Measurements from ENCODE around the gene GRB14.
"Not testable (repeated sequence)": the region's sequence is repeated elsewhere in the genome, so short reads cannot be mapped to it uniquely, and the experiment has no call there.

GRB14 gene

DNA sequence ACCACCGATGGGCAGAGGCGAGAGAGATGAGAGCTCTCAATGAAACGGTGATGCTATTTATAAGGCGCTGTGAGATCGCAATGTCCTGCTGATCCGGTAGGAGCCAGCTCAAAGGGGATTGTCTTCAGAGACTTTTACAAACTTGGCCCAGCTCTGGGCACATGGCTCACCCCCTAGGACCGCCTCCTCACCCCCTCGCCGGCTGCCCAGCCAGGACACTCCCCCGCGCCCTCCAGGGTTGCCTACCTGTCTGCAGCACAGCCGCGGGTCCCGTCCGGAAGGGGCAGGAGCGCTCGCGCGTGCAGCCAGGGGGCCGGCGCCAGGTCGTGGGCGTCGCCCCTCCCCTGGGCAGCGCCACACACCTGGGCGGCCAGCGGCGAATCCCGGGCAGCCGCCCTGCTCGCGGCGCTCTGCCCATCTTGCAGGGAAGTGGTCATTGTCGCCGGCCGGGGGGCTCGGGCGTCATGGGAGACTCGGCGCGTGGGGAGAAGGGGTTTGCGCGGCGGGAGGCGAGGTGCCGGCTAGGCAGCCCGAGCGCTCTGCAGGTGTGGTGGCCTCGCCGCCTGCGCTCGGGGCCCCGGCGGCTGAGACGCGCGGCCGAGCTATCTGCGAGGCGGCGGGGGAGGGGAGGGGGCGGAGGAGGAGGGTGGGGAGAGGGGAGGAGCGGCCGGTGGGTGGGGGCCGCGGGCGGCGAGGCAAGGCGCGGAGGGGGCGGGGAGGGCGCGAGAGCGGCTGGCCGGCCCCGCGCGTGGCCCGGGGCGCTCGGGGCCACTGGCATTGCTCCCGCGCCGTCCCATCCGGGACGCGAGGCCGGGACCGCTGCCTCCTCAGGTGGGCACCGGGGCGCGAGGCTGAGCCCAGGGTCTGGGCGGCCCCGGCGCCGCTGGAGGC is at the start of gene GRB14:
TSS of gene GRB14 (minus strand) at position 610 of the 891 bp plus-strand sequence. CDS start at position 437, 173 bp downstream.
- DNase-seq, result peak; percentile 77

DNA sequence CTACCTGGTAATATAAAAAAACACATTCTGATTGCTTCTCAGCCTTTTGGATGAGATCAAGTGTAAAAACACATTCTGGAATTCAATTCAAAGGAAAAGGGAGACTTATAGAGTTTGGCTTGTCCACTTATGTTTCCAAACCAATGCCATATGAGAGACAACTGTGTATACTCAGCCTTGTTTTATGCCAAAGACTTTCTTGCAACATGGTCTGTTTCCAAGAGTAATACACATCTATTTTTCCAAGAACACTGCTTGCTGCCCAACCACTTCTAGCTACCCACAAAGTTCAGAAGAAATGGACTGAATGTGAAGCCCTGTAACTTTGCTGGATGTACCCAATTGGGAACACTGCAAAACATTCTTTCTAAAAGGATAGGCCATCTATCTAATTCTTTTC is 48.0 kb upstream of the GRB14 start:
- no peak for DNase-seq

DNA sequence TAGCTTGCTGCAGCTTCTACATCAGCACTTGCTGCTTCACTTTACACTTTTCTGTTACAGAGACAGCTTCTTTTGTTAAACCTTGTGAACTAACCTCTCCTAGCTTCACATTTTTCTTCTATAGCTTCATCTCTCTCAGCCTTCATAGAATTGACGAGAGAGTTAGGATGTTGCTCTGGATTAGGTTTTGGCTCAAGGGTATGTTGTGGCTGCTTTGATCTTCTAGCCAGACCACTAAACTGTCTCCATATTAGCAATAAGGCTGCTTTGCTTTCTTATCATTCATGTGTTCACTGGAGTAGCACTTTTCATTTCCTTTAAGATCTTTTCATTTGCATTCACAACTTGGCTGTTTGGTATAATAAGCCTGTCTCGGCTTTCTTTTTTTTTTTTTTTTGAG is 46.3 kb upstream of the GRB14 start:
- no peak for DNase-seq

DNA sequence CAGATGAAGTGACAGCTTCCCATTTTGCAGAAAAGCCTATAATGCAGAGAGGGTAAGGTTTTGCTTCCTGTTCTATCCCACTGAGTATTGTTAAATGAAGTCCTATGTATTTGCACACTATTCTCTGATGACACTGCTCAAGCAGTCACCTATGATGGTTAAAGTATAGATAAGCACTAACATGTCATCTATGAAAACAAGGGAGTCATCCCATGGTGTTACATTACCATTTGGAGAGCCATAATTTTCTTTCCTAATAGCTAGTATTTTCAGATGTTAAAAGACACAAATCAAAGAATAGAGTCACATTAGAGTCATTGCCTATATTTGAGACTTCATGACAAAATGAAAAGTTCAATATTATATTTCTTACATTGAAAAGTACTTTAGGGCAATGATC is 42.8 kb upstream of the GRB14 start:
- no peak for DNase-seq

DNA sequence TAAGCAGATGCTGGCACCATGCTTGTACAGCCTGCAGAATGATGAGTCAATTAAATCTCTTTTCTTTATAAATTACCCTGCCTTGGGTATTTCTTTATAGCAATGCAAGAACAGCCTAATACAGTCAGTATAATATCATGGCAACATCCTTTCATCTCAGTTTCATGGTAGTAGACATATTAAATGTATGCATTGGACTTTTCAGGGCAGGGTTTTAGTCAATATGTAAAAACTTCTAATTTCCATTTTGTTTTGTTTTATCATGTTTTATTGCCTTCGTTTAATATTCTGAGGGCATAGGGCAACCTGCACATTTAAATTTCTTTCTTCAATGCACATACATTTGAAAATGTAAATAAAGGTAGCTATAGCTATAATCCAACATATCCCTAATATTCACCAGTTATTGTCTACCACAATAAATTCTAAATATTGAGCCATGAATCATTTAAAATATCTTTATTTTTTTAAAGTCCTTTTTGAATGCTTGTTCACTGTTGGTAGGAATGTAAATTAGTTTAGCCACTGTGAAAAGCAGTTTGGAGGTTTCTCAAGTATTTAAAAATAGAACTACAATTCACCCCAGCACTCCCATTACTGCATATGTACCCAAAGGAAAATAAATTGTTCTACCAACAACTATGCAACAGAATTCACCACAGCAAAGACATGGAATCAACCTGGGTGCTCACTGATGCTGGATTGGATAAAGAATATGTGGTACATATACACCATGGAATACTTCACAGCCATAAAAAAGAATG is 41.8 kb upstream of the GRB14 start:
- no peak for DNase-seq

DNA sequence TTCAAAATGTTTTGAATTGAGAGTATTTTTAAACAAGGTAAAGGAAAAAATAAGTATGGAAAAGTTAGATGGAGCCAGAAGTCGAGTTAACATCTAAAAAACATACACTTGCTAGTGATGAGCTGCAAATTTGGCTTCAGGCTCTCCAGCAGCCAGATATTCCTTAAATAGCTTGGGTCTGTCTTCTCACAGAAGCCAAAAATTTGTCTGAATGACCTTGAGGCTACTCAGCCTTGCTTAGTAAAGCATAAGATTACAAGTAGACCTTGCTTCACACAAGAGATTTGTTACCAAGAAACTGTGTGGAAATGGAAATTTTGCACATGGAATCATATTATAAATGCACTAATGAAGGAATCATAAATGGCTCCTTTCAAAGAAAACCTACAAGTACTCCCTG is 40.8 kb upstream of the GRB14 start:
- no peak for DNase-seq

DNA sequence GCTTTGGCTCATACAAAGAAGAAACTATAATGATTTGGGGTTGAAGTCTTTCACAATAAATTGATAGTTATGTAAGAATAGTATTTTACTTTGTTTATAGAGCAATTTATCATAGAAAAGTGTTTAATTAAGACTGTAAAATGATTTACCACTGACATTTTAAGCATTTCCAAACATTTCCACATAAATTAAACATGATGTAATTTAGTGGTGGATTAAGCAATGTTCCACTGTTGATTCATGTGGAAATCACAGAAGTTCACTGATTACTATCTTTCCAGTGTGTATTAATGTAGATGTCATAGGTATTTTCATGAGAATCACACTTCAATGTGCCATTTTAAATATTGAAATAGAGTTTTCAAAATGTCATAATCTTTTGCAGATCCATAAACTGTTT is 40.1 kb upstream of the GRB14 start:
- peak; percentile 1 for DNase-seq

DNA sequence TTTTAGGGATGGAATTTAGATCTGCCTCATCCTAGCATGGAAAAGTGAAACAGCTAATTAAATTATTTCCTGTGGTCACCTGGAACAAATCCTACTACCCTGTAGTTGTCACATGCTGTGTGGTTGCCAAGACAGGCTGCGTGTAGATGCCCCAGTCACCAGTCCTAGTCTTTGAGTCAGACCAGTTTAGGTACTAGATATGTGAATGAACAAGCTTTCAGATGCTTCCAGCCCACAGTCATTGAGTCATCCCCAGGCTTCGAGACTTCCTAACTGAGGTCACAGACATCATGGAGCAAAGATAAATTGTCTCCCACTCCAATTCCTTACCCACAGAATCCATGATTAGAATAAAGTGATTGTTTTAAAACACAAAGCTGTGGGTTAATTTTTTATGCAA is 35.8 kb upstream of the GRB14 start:
- no peak for DNase-seq

DNA sequence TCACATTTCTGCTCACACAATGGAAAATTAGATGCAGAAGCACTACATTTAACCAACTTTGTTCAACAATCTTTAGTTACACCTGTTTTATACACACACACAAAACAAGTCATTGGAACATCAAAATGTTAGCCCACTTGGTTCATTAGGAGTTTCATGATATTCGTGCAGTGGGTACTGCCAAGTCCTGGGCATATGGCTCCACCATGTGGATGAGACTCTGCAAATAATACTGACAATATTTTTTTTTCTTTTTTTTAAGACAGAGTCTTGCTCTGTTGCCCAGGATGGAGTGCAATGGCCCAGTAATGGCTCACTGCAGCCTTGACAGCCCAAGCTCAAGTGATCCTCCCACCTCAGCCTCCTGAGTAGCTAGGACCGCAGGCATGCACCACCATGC is 34.5 kb upstream of the GRB14 start:
- DNase-seq, result no peak

DNA sequence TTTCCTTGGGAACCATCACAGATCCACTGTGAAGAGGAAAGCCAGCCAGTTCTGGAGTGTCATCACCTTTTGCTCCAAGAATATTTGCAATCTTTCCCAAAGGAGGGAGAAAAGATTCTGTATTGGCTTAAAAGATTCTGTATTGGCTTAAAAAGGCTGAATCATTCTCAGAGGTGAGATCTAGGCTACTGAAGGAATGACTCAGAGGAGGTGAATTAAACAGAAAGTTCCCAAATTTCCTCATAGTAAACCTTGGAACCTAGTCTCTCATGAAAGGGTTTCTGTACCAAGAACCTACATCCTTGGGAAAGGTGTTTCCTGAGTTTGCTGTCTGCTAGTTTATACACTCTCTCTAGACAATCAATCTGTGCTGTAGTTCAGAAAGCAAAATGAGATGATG is 34.1 kb upstream of the GRB14 start:
- DNase-seq, result no peak

DNA sequence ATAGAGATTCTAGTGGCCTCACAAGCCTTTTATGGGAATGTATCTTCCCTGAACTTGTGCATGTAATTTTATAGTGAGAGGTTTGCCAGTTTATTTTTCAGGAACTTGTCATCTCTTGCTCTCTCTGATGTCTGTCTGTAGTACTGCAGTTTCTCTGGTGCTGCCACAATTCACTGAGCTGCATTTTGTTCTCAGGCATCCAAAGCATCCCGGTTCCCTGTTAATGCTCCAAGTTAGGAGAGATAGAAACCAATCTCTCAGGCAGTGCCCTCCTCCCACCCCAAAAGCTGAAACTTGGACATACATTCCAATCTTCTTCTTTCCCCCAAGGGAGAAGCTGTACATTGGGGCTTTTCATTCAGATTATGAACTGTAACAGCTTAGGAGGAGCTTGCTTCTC is 30.1 kb upstream of the GRB14 start:
- no peak for DNase-seq

DNA sequence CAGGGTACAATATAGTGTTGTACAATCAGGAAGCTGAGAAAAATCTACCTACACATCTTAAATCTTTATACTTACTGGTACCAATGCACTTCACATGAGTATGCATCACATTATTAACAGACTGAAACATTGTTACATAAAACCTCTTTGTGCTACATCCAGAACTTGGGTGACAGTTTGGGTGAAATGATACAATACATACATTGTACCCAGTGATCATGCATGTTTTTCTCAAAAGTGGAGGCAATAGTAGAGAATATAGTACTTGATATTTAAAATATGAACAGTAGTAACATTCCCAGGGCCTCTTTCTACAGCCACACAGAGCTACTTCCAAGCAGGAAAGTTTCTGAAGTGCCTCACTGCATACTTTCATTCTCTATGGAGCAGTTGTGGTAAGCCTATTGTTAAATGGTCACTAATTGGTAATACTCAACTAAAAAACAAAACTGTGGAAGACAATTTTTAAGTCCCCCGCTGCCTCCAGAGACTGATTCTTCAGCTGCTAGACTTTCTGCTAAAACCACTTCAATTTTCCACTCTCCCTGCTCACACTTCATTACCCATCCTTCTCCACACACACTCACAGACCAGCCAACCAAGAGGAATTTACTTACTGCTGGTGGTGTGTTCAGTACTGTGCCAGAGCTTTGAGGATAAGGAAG is 22.9 kb upstream of the GRB14 start:
- no peak for DNase-seq

DNA sequence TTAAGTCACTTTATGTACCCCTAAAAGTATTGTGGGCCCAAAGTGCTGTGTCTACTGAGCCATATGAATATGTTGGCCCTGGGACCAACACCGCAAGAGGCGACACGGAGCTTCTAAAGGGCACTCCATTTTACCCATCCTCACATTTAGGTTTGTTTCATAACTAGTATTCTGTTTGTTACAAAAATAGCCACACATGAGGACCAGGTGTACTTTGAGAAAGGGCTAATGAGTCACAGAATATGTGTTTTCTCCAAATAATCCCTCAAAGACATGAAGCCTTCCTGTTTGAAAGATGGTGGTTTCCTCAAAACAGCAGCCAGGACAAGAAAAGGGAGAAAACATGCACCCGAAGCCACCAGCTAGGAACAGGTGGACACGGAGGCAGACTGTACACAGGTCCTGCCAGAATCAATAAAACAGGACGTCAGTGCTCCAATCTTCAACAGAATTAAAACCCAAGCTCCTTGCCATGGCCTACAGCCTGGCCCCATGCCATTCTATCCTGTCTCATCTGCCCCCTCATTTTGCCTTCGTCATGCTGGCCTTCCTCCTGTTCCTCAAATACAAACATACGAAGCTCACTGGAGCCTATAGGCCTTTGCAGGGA is 21.8 kb upstream of the GRB14 start:
- no peak for DNase-seq

DNA sequence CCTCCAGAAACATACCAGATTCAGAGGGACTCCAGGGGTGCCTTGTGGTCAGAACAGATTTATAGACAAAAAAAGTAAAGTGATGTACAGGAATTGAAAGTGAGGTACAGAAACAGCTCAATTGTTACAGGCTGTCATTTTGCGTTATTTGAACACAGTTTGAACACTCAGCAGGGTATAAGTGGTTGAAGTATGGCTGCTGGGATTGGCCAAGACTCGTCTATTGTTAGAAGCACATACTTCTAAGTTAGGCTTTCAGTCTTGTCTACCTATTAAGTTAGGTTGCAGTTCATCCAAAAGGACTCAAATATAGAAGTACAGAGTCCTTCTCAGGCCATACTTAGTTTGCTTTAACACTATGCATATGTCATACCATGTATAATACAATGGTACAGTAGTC is 21.0 kb upstream of the GRB14 start:
- DNase-seq, result no peak

DNA sequence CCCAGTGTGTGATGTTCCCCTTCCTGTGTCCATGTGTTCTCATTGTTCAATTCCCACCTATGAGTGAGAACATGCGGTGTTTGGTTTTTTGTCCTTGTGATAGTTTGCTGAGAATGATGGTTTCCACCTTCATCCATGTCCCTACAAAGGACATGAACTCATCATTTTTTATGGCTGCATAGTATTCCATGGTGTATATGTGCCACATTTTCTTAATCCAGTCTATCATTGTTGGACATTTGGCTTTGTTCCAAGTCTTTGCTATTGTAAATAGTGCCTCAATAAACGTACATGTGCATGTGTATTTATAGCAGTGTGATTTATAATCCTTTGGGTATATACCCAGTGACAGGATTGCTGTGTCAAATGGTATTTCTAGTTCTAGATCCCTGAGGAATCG is 7.0 kb upstream of the GRB14 start:
- DNase-seq, result not testable (repeated sequence)

DNA sequence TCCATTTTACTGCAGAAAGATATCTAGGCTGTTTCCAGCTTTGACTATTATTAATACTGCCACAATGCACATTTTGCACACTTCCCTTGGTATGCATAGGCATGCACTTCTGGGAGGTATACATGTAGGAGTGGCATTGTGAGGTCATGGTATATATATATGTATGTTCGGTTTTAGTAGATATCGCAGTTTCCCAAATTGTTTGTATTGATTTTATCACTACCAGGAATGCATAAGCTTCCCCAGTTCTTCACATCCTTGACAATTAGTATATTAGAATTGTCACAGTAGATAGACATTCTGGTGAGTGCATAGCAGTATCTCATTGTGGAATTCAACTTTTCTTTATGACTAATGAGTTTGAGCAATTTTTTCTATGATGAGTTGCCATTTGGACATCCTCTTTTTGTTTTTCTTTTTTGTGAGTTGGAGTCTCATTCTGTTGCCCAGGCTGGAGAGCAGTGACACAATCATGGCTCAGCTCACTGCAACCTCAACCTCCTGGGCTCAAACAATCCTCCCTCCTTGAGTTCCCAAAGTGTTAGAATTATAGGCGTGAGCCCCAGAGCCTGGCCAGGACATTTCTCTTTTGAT is 4.2 kb upstream of the GRB14 start:
- no peak for DNase-seq

DNA sequence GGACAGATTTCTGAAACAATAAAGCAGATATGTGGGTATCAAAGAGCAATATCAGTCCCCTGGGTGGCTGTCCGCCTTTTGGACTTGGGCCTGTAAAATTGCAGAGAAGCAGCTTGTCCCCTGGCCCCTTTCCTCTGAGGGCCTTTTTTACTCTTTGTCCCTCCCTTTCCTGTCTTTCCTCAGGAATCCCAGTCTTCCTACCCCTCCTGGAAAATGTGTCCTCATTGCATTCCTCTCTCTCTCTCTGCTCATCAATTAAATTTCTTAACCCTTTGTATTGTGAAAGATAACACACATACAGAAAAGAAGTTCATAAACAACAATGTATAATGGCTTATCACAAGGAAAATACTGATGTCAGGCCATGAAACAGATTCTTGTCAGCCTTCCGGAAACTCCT is 3.0 kb upstream of the GRB14 start:
- DNase-seq, result no peak

DNA sequence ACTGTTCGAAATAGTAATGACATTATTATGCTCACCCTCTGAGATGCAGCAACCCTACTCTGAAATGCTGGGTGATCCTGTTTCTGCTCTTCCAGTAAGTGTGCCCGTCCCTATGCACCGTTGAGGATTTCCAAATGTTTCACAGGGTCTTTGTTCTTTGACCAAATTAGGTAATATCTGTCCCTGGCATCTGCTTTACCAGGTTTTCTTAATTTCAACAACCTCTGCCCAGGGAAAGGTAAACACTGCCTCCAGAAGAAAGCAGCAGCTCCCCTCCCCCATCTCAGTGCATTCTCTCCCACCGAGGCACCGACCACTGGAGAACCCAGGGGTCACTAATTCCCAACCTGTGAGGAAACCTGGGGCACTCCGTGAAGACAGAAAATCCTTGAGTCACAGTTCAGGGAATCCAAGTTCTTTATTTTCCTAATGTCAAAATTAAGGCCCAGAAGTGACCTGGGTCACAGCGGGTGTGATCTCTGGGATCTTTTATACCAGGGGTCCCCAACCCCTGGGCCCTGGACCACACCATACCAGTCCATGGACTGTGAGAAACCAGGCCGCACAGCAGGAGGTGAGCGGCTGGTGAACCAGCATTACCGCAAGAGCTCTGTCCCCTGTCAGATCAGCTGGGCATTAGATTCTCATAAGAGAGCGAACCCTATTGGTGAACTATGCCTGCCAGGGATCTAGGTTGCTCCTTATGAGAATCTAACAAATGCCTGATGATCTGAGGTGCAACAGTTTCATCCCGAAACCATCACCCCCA is 1.2 kb upstream of the GRB14 start:
- no peak for DNase-seq

DNA sequence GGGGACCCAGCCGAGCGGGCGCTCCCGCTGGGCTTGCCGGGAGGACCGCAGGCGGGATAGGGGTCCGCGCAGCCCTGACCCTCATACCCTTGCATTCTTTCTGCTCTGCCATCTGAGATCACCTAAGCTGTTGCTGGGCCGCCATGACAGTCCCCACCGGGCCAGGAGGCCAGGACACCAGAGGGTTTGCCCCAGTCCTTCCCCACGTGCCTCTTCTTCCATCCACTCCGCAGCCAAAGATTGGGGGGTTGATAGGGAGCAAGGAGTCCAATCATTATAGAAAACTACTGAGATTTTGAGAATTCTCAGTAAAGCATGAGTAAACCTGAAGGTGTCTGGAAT is 453 bp upstream of the GRB14 start:
- DNase-seq, result no peak

DNA sequence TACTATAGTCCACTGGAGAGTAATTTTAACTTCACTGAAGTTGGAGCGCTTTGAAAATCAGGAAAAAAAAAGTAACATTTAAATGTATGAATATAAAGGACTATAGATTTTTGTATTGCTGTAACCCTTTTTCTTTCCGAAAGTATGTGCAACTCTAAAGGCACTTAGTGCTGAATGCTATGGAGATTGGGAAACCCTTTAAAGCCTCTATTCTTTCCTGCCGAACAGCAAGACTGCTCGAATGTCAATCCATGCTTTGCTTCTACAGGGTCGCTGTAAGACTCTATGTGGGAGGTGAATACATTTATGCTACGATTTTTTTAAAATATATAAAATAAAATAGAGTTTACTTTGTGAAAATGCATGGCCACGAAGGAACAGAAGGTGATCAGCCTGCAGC is 825 bp downstream of the GRB14 start:
- no peak for DNase-seq

DNA sequence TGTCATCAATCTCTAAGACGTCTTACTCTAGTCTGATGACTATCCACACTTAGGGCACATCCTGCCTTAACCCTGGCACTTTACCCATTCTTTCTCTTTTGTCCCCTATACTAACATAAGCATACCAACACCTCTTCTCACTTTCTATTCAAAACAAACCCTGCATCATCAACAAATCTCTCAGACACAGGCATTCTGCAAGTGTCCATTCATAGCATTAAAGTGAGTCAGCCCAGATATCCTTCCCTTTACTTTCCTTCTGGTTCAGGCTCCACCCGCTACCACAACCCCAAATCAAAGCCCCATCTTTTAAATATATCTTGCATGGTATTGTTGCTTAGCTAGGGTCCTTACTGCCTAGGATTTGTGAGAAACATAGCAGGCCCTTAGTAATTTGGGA is 3.8 kb downstream of the GRB14 start:
- no peak for DNase-seq

DNA sequence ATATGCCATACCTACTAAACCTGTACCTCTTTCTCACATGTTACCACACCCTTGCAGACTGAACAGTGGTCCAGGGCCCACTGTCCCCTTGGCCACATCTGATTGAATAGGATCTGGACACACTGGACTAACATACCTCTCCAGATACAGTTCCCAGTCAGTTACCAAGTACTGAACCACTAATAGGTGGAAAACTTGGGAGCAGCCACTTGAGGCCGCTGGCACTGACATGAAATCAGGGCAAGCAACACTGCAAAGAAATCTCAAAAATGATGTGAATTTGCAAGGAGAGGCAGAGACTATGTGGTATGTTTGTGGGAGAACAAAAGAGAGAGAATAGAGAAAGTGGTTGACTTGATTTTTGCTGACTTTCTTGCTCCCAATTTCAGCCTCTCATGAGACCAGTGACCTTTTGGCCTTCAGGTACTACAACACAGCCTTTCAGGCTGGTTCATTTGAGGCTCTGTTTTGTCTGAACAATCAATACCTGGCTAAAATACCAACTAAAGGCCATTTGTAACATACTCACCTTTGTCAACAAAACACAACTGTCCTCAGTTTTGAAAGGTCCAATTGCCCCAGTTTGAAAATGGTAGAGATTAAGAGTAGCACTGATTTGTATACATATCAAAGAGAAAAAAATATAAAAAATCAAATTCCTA is 7.8 kb downstream of the GRB14 start:
- no peak for DNase-seq
